ENCODE measurements around the gene FOXP1. TPM values are rescaled to one million over a fixed set of nuclear protein-coding genes. Genes with fewer than 3 reads are reported as not detected.

The FOXP1 gene
- total and polyA plus RNA-seq, 2 donors (not counting 1 experiment from before 2014, with no cell fraction given), result 70.3 to 101 TPM

DNA sequence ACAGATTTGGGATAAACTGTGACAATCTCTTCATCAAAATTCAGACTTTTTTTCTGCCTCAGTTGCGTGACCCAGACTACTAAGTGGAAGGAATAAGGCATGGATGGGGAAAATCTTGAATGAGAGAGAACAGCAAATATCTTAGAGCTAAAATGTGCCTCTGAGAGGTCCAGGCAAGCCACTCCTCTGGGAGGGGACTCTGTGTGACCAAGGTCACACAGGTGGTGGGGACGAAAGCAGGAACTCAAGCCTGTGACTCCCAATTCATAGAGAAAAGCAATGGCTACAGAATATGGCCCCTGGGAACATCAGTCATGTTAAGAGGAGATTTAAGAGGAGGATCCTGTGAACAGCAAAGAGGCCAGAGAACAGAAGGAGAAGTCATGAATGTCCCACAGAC lies 268.1 kb downstream of the FOXP1 start:
- no peak for DNase-seq (ENCODE audit: low read depth in 2 of 2)
- Histone ChIP-seq H4K20me1 (ENCODE audit: control insufficient read depth, extremely low read depth, insufficient read depth, low read length) (no peaks in the 10 kb centered on the region), H3K4me1 (ENCODE audit: control insufficient read depth, extremely low read depth, insufficient read depth, low read length) (no peaks in the 10 kb centered on the region), H3K27me3 (ENCODE audit: control insufficient read depth, insufficient read depth, low read length) (no peaks in the 10 kb centered on the region), H3K79me2 (ENCODE audit: control insufficient read depth, insufficient read depth, low read length) (no peaks in the 10 kb centered on the region), H2AFZ (ENCODE audit: low read length) (no peak overlapping the region), H3K36me3 (ENCODE audit: control insufficient read depth, insufficient read depth, low read length) (no peaks in the 10 kb centered on the region), H3K9me3 (ENCODE audit: control insufficient read depth, insufficient read depth, low read depth, low read length) (no peaks in the 10 kb centered on the region), H3K27ac (ENCODE audit: insufficient read depth, low read length) (no peak overlapping the region), H3K4me2 (ENCODE audit: extremely low read depth, insufficient read depth, low read length) (no peak overlapping the region), H3K4me3 (replicated peaks in 1 of 4; ENCODE audit: control extremely low read depth in 1 of 4, insufficient read depth in 1 of 4, low read depth in 3 of 4, low read length in 4 of 4) (no peak overlapping the region), H3K9ac (ENCODE audit: insufficient read depth, low read length) (no peak overlapping the region)
- TF ChIP-seq EZH2 (IDR thresholded peaks at IDR 0.05; ENCODE audit: low read length, missing control alignments), result no peak
- TF ChIP-seq, protein P1, sequence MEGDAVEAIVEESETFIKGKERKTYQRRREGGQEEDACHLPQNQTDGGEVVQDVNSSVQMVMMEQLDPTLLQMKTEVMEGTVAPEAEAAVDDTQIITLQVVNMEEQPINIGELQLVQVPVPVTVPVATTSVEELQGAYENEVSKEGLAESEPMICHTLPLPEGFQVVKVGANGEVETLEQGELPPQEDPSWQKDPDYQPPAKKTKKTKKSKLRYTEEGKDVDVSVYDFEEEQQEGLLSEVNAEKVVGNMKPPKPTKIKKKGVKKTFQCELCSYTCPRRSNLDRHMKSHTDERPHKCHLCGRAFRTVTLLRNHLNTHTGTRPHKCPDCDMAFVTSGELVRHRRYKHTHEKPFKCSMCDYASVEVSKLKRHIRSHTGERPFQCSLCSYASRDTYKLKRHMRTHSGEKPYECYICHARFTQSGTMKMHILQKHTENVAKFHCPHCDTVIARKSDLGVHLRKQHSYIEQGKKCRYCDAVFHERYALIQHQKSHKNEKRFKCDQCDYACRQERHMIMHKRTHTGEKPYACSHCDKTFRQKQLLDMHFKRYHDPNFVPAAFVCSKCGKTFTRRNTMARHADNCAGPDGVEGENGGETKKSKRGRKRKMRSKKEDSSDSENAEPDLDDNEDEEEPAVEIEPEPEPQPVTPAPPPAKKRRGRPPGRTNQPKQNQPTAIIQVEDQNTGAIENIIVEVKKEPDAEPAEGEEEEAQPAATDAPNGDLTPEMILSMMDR (conservative IDR thresholded peaks at IDR 0.05 in 1 of 2, IDR thresholded peaks at IDR 0.05 in 1 of 2; ENCODE audit: low read depth in 1 of 2, low read length in 2 of 2), result no peak

- no peaks in the 10 kb centered on the region for H3K4me1 ChIP-seq (ENCODE audit: control insufficient read depth, extremely low read depth, insufficient read depth, low read length)
- H3K4me3 ChIP-seq (replicated peaks in 1 of 4; ENCODE audit: control extremely low read depth in 1 of 4, insufficient read depth in 1 of 4, low read depth in 3 of 4, low read length in 4 of 4), result no peak overlapping the region
- H2AFZ ChIP-seq (ENCODE audit: low read length), result no peak overlapping the region
- no peak overlapping the region for H3K27ac ChIP-seq (ENCODE audit: insufficient read depth, low read length)
- no peak overlapping the region for H3K9ac ChIP-seq (ENCODE audit: insufficient read depth, low read length)
- TF ChIP-seq, protein P1 (conservative IDR thresholded peaks at IDR 0.05 in 1 of 2, IDR thresholded peaks at IDR 0.05 in 1 of 2; ENCODE audit: low read depth in 1 of 2, low read length in 2 of 2), result no peak
- TF ChIP-seq EZH2 (IDR thresholded peaks at IDR 0.05; ENCODE audit: low read length, missing control alignments), result no peak
- H4K20me1 ChIP-seq (ENCODE audit: control insufficient read depth, extremely low read depth, insufficient read depth, low read length), result no peaks in the 10 kb centered on the region
- no peak for DNase-seq (ENCODE audit: low read depth in 2 of 2)
- H3K79me2 ChIP-seq (ENCODE audit: control insufficient read depth, insufficient read depth, low read length), result no peaks in the 10 kb centered on the region
- H3K27me3 ChIP-seq (ENCODE audit: control insufficient read depth, insufficient read depth, low read length), result no peaks in the 10 kb centered on the region
- no peak overlapping the region for H3K4me2 ChIP-seq (ENCODE audit: extremely low read depth, insufficient read depth, low read length)
- no peaks in the 10 kb centered on the region for H3K9me3 ChIP-seq (ENCODE audit: control insufficient read depth, insufficient read depth, low read depth, low read length)
- H3K36me3 ChIP-seq (ENCODE audit: control insufficient read depth, insufficient read depth, low read length), result no peaks in the 10 kb centered on the region
Measured at GRCh38 chr3:71313844-71314243, 269.7 kb downstream of the FOXP1 start.

- Histone ChIP-seq H3K36me3 (ENCODE audit: control insufficient read depth, insufficient read depth, low read length) (no peaks in the 10 kb centered on the region), H3K9ac (ENCODE audit: insufficient read depth, low read length) (no peak overlapping the region), H3K27me3 (ENCODE audit: control insufficient read depth, insufficient read depth, low read length) (no peaks in the 10 kb centered on the region), H3K4me1 (ENCODE audit: control insufficient read depth, extremely low read depth, insufficient read depth, low read length) (no peaks in the 10 kb centered on the region), H4K20me1 (ENCODE audit: control insufficient read depth, extremely low read depth, insufficient read depth, low read length) (no peaks in the 10 kb centered on the region), H3K27ac (ENCODE audit: insufficient read depth, low read length) (no peak overlapping the region), H2AFZ (ENCODE audit: low read length) (no peak overlapping the region), H3K4me2 (ENCODE audit: extremely low read depth, insufficient read depth, low read length) (no peak overlapping the region), H3K4me3 (replicated peaks in 1 of 4; ENCODE audit: control extremely low read depth in 1 of 4, insufficient read depth in 1 of 4, low read depth in 3 of 4, low read length in 4 of 4) (no peak overlapping the region), H3K79me2 (ENCODE audit: control insufficient read depth, insufficient read depth, low read length) (no peaks in the 10 kb centered on the region), H3K9me3 (ENCODE audit: control insufficient read depth, insufficient read depth, low read depth, low read length) (no peaks in the 10 kb centered on the region)
- DNase-seq (ENCODE audit: low read depth in 2 of 2), result no peak
- TF ChIP-seq, protein P1 (conservative IDR thresholded peaks at IDR 0.05 in 1 of 2, IDR thresholded peaks at IDR 0.05 in 1 of 2; ENCODE audit: low read depth in 1 of 2, low read length in 2 of 2), result no peak
Measured at GRCh38 chr3:71312461-71312860, 271.1 kb downstream of the FOXP1 start.

Data from fibroblast of lung (primary cell).